OCI-LY3 (cell line): Measurements from ENCODE around the gene ARHGAP26.

Experiments used
- H2AFZ ChIP-seq: fragments of 200-600, 300-600 bp; shearing (Covaris generic); 2 replicates; pipeline ENCODE4 v1.6.0; 2014; ENCODE audit warnings: antibody characterized with exemption, low read depth, low read length
- H3K27ac ChIP-seq: fragments of 200-600, 300-600 bp; sonication (generic); 2 replicates; pipeline ENCODE4 v1.5.1; 2014; ENCODE audit warnings: mild to moderate bottlenecking, low read length, moderate library complexity, mixed read lengths
- H3K27me3 ChIP-seq: fragments of 200-600, 300-600 bp; sonication (generic); 2 replicates; pipeline ENCODE4 v1.6.1; 2014; ENCODE audit warnings: low read depth, low read length, mixed read lengths
- H3K36me3 ChIP-seq: fragments of 200-600, 300-600 bp; sonication (generic); replicated peaks from 2 replicates; pipeline ENCODE3; 2014; ENCODE audit warnings: low read depth, low read length, mixed read lengths
- H3K4me1 ChIP-seq: fragments of 300-600, 200-600 bp; sonication (generic); 2 replicates; pipeline ENCODE4 v1.6.1; 2014; ENCODE audit warnings: low read length, mixed read lengths
- H3K4me2 ChIP-seq: fragments of 200-600, 300-600 bp; sonication (generic); 2 replicates; pipeline ENCODE4 v1.6.1; 2014; ENCODE audit warnings: low read length, mixed read lengths
- H3K4me3 ChIP-seq: fragments of 300-600, 200-600 bp; sonication (generic); 2 replicates; pipeline ENCODE4 v1.5.1; 2014; ENCODE audit warnings: antibody characterized with exemption, mild to moderate bottlenecking, low read length, moderate library complexity
- H3K79me2 ChIP-seq: fragments of 300-600, 200-600 bp; shearing (Covaris generic); 2 replicates; pipeline ENCODE4 v1.6.1; 2014; ENCODE audit warnings: mild to moderate bottlenecking, low read length, mixed read lengths
- H3K9ac ChIP-seq: fragments of 300-600, 200-600 bp; shearing (Covaris generic); 2 replicates; pipeline ENCODE4 v1.6.0; 2014; ENCODE audit warnings: mild to moderate bottlenecking, low read length, moderate library complexity
- H3K9me3 ChIP-seq: fragments of 200-600, 300-600 bp; shearing (Covaris generic); 2 replicates; pipeline ENCODE4 v1.6.1; 2014; ENCODE audit warnings: low read length, mixed read lengths; ENCODE audit not compliant: insufficient read depth
- H4K20me1 ChIP-seq: fragments of 200-600, 300-600 bp; sonication (generic); 2 replicates; pipeline ENCODE4 v1.6.1; 2016; ENCODE audit warnings: low read length, mixed read lengths; ENCODE audit not compliant: insufficient read depth
- CTCF ChIP-seq: fragments of 200-600, 300-600 bp; sonication (generic); IDR thresholded peaks from 2 replicates; pipeline ENCODE4 v1.5.1; 2014; ENCODE audit warnings: antibody characterized with exemption, low read length, low read depth
- EZH2phosphoT487 ChIP-seq: fragments of 200-600 bp; shearing (Covaris generic); IDR thresholded peaks from 2 replicates; pipeline ENCODE4 v1.6.1; 2018; ENCODE audit warnings: antibody characterized with exemption, mixed run types, low read depth

ARHGAP26 gene

DNA sequence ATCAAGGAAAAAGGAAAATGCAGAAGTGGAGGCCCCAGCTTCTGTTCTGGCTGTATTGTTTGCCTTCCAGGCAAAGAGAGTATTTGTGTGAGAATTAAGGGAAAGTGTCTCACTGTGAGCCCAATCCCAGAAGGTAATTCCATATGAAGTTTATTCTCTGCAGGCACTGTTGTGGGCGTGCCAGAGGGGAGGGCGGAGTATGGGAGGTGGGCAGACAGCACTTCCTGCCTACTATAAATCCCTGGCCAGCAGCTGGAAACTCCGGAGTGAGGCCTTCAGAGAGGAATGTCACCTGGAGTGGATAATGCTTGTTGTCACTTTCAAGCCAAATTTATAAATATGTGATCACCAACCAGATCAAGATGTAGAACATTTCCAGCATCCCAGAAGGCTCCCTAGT lies 209.5 kb downstream of the ARHGAP26 start:
- Histone ChIP-seq H3K79me2 (no peaks in the 10 kb centered on the region), H4K20me1 (no peaks in the 10 kb centered on the region), H3K36me3 (no peaks in the 10 kb centered on the region), H3K9me3 (no peaks in the 10 kb centered on the region), H3K4me3 (no peak overlapping the region), H3K4me1 (peaks cover 3% of the 10 kb centered on the region; the same call in 1 of the 2 replicates), H3K27me3 (no peaks in the 10 kb centered on the region), H3K9ac (no peak overlapping the region), H3K27ac (no peak overlapping the region), H2AFZ (no peak overlapping the region), H3K4me2 (no peak overlapping the region)
- TF ChIP-seq CTCF (no peak), EZH2phosphoT487 (no peak)

- H3K4me2 ChIP-seq, result no peak overlapping the region
- H3K4me1 ChIP-seq, result peaks cover 3% of the 10 kb centered on the region; the same call in 1 of the 2 replicates
- no peaks in the 10 kb centered on the region for H3K36me3 ChIP-seq
- no peak overlapping the region for H3K4me3 ChIP-seq
- no peaks in the 10 kb centered on the region for H3K27me3 ChIP-seq
- H3K9me3 ChIP-seq, result no peaks in the 10 kb centered on the region
- no peaks in the 10 kb centered on the region for H3K79me2 ChIP-seq
- no peak overlapping the region for H3K27ac ChIP-seq
- H4K20me1 ChIP-seq, result no peaks in the 10 kb centered on the region
- no peak overlapping the region for H2AFZ ChIP-seq
- H3K9ac ChIP-seq, result no peak overlapping the region
- TF ChIP-seq CTCF (no peak), EZH2phosphoT487 (no peak)
These were observed 211.3 kb downstream of the ARHGAP26 start for GRCh38 chr5:142981475-142981874.

DNA sequence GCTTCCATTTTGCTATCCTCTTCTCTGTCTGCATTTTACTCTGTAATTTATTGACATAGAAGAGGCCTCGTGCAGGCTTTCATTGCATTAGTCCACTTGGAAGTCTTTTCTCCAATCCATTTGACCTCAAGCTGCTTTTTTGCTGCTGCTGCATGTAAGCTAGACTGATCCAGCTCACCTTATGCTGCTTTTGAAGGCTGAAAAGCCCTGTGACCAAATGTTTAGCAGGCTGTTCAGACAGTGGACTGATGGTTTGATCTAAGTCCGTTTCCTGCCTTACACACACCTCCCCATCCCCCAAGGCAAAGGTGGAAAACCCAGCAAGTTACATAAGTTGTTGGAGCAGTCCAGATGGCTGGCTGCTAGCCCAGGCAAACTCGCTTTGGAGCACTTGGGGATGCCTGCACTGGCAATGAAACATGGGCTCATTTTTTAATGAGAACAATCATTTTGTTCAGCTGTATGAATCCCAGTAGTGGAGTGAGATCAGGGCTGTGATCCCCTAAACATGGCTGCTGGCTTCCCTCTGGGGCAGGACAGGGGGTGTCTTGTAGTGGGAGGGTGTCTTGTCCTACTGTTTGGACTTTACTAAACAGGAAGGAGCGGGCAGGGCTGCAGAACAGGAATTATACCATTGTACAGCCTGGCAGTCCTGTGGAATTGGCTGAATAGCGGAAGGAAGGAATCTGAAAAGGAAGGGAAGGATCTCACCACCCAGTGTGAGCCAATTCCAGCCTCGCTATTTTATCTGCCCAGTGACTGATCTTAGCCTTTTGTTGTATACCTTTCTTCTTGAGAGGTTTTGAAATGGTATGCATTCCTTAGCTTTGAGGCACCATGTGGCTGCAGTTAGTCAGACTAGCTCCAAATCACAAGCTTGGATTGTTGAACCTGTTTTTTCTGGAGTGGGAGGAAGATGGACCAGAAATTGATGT lies 212.0 kb downstream of the ARHGAP26 start:
- no peaks in the 10 kb centered on the region for H4K20me1 ChIP-seq
- no peaks in the 10 kb centered on the region for H3K79me2 ChIP-seq
- H2AFZ ChIP-seq, result no peak overlapping the region
- H3K4me1 ChIP-seq, result peaks cover 3% of the 10 kb centered on the region; the same call in 1 of the 2 replicates
- no peak overlapping the region for H3K9ac ChIP-seq
- H3K9me3 ChIP-seq, result no peaks in the 10 kb centered on the region
- TF ChIP-seq CTCF (no peak), EZH2phosphoT487 (no peak)
- H3K27ac ChIP-seq, result no peak overlapping the region
- no peak overlapping the region for H3K4me2 ChIP-seq
- no peaks in the 10 kb centered on the region for H3K27me3 ChIP-seq
- no peaks in the 10 kb centered on the region for H3K36me3 ChIP-seq
- no peak overlapping the region for H3K4me3 ChIP-seq

GRCh38 chr5:142982821-142983200 lies 212.6 kb downstream of the ARHGAP26 start:
- Histone ChIP-seq H4K20me1 (no peaks in the 10 kb centered on the region), H2AFZ (no peak overlapping the region), H3K4me2 (no peak overlapping the region), H3K36me3 (no peaks in the 10 kb centered on the region), H3K4me1 (peaks cover under 1% of the 10 kb centered on the region; the same call in 1 of the 2 replicates), H3K4me3 (no peak overlapping the region), H3K79me2 (no peaks in the 10 kb centered on the region), H3K9ac (no peak overlapping the region), H3K9me3 (no peaks in the 10 kb centered on the region), H3K27me3 (no peaks in the 10 kb centered on the region), H3K27ac (no peak overlapping the region)
- no peak for TF ChIP-seq EZH2phosphoT487
- TF ChIP-seq CTCF, result peak; percentile 18; the same call in 1 of the 2 replicates
